Pancreas (tissue), 10 donors: Measurements from ENCODE around the gene IGFL1. TPM values are rescaled to one million over a fixed set of nuclear protein-coding genes. Genes with fewer than 3 reads are reported as not detected.
"Not testable (repeated sequence)": the region's sequence is repeated elsewhere in the genome, so short reads cannot be mapped to it uniquely, and the experiment has no call there.

Source experiments
- ATAC-seq, 4 donors: fragments of 200-7000 bp; cut with Tn5 transposase; one replicate each; pipeline versions ENCODE4 v1.8.0 to v1.9.1; 2020; ENCODE audit warnings: mild to moderate bottlenecking in 4 of 4, moderate library complexity in 4 of 4
- DNase-seq, 6 donors: peaks; one replicate each; pipeline ENCODE4 v3.0.0-alpha.2; 2020
- FAIRE-seq: peaks from 2 replicates; lab custom pipeline; 2012; peaks lifted over from hg19 to GRCh38; lab: Jason Lieb, UNC
- H3K27ac ChIP-seq, 4 donors: fragments of 200-600 bp; sonication (generic); 1 replicate in 3 of 4; 2 replicates in 1 of 4; pipeline versions ENCODE4 v1.5.0 to v1.8.0; 2020
- H3K27me3 ChIP-seq, 4 donors: fragments of 200-600 bp; one replicate each; pipeline ENCODE4 v1.8.0; 2021
- H3K36me3 ChIP-seq, 3 donors: fragments of 200-600 bp; sonication (generic) in 1 of 3; one replicate each; pipeline versions ENCODE4 v1.5.0 to v1.8.0; 2020 to 2021
- H3K4me1 ChIP-seq, 3 donors: fragments of 200-600 bp; one replicate each; pipeline ENCODE4 v1.8.0; 2021
- H3K4me3 ChIP-seq, 4 donors: fragments of 200-600 bp; sonication (generic) in 2 of 4; one replicate each; pipeline versions ENCODE4 v1.5.0 to v1.8.0; 2020 to 2021
- H3K9me3 ChIP-seq, 4 donors: fragments of 200-600 bp; one replicate each; pipeline ENCODE4 v1.8.0; 2021
- CTCF ChIP-seq, 4 donors: fragments of 200-600 bp; sonication (generic) in 3 of 4; IDR thresholded peaks; one replicate each; pipeline versions ENCODE4 v1.5.0 to v1.8.0; 2021; ENCODE audit warnings: antibody characterized with exemption in 4 of 4
- WGBS, 2 donors: extraction: QIAGEN DNeasy Blood & Tissue Kit; methylation state at CpG; one replicate each; pipeline ENCODE4 v1.1.7; 2013; 5-methylcytosine and 5-hydroxymethylcytosine counted together
- intact Hi-C, 3 donors: fragments of 100-400 bp; cut with DNase I; formaldehyde crosslinking; loops; one replicate each; pipeline versions ENCODE4 v1.11.1 to v1.14.2; 2022
- polyA plus RNA-seq, 2 donors: library from polyadenylated mRNA; stranded (reverse); fragments of 200-250 nt; gene quantifications; one replicate each; pipeline ENCODE4 v1.2.3, GENCODE V29; 2013
- total RNA-seq, 6 donors: library from RNA; stranded (reverse); fragmentation: NEBNext Ultra II Directional in 4 of 6; extraction: Animal tissue kit (Norgen Biotek cat#: 25700) in 4 of 6; gene quantifications; one replicate each; pipeline versions ENCODE4 v1.2.1 to v1.2.4, GENCODE V29; 2021 to 2023
- donor health status: healthy with polysubstance abuse.
- donor health status: DM: no; HTN: no; CAD: no; lungs with moderate emphysema.
- donor health status: DM: no; HTN: no; CAD: no.
- donor health status: control.
- donor health status: control.
- donor health status: Bipolar disorder and iron deficiency.
- donor health status: DM: yes; HTN: yes; CAD: no.
- donor health status: DM: no; HTN: no; CAD: no.
- donor health status: DM: no; HTN: no; CAD: no.
- donor health status: DM: yes; HTN: yes; CAD: no.

Gene IGFL1
- total and polyA plus RNA-seq, 8 donors, result not detected

GRCh38 chr19:46206176-46206575 lies 23.4 kb upstream of the IGFL1 start:
- H3K36me3 ChIP-seq, result no peaks in the 10 kb centered on the region
- H3K4me3 ChIP-seq, result no peak overlapping the region
- 62 to 72% methylated on average over 5 of the region's 5 CpGs for WGBS, 2 donors
- H3K4me1 ChIP-seq, result no peaks in the 10 kb centered on the region
- ATAC-seq (no peak), FAIRE-seq (no peak), DNase-seq (no peak)
- no peaks in the 10 kb centered on the region for H3K9me3 ChIP-seq
- H3K27ac ChIP-seq, result no peak overlapping the region
- no peaks in the 10 kb centered on the region for H3K27me3 ChIP-seq
- intact Hi-C loops, result no loop called here
- TF ChIP-seq CTCF (IDR thresholded peaks at IDR 0.05), result no peak

GRCh38 chr19:46206682-46207081 lies 22.9 kb upstream of the IGFL1 start:
- intact Hi-C loops, result no loop called here
- Histone ChIP-seq H3K9me3 (no peaks in the 10 kb centered on the region), H3K4me1 (no peaks in the 10 kb centered on the region), H3K27me3 (no peaks in the 10 kb centered on the region), H3K27ac (no peak overlapping the region), H3K36me3 (no peaks in the 10 kb centered on the region), H3K4me3 (no peak overlapping the region)
- FAIRE-seq (no peak), DNase-seq (no peak), ATAC-seq (no peak)
- WGBS, 2 donors, result 53% methylated on average over 3 of the region's 3 CpGs
- no peak for TF ChIP-seq CTCF (IDR thresholded peaks at IDR 0.05)

GRCh38 chr19:46207858-46208257 lies 21.7 kb upstream of the IGFL1 start:
- H3K36me3 ChIP-seq, DNase-seq, H3K4me3 ChIP-seq, H3K27ac ChIP-seq, FAIRE-seq, ATAC-seq, H3K4me1 ChIP-seq, H3K9me3 ChIP-seq, intact Hi-C loops, H3K27me3 ChIP-seq: not testable (repeated sequence)
- 67 to 76% methylated on average over 5 to 6 of the region's 8 CpGs for WGBS, 2 donors

GRCh38 chr19:46209051-46209450 lies 20.5 kb upstream of the IGFL1 start:
- Histone ChIP-seq H3K27ac (no peak overlapping the region), H3K4me3 (no peak overlapping the region), H3K4me1 (no peaks in the 10 kb centered on the region), H3K27me3 (no peaks in the 10 kb centered on the region), H3K36me3 (no peaks in the 10 kb centered on the region), H3K9me3 (no peaks in the 10 kb centered on the region)
- TF ChIP-seq CTCF (IDR thresholded peaks at IDR 0.05), result no peak
- 56 to 64% methylated on average over 3 of the region's 3 CpGs for WGBS, 2 donors
- DNase-seq (no peak), FAIRE-seq (no peak), ATAC-seq (no peak)
- intact Hi-C loops, result no loop called here

GRCh38 chr19:46209472-46209871 lies 20.1 kb upstream of the IGFL1 start:
- no peaks in the 10 kb centered on the region for H3K4me1 ChIP-seq
- ATAC-seq (no peak), FAIRE-seq (no peak), DNase-seq (no peak)
- H3K27ac ChIP-seq, result no peak overlapping the region
- no peak for TF ChIP-seq CTCF (IDR thresholded peaks at IDR 0.05)
- no peaks in the 10 kb centered on the region for H3K9me3 ChIP-seq
- H3K27me3 ChIP-seq, result no peaks in the 10 kb centered on the region
- intact Hi-C loops, result no loop called here
- H3K36me3 ChIP-seq, result no peaks in the 10 kb centered on the region
- H3K4me3 ChIP-seq, result no peak overlapping the region
- WGBS, 2 donors, result 63% methylated on average over 1 of the region's 1 CpG
